Measurements from ENCODE around the gene CFAP74.

The CFAP74 gene

GRCh38 chr1:1907098-1907736 is 96.4 kb downstream of the CFAP74 start:
- Histone ChIP-seq H3K9me3 (ENCODE audit: control insufficient read depth, insufficient read depth, low read depth, low read length) (no peaks in the 10 kb centered on the region), H3K27ac (ENCODE audit: extremely low read depth, low read depth, low read length) (peak overlapping the region; percentile 82), H3K4me1 (ENCODE audit: control insufficient read depth, insufficient read depth, low read length) (no peaks in the 10 kb centered on the region; the same call in 1 of the 2 replicates), H3K4me3 (ENCODE audit: low read depth, low read length) (no peak overlapping the region), H3K36me3 (ENCODE audit: control insufficient read depth in 2 of 2, insufficient read depth in 1 of 2, low read length in 2 of 2) (no peaks in the 10 kb centered on the region)
- ChIA-PET CTCF (interaction anchor here (0.8 to 4.2 kb wide), 7 partner anchors 9 to 128 kb away, joined by 3 to 23 read pairs (median 8); no protein-coding TSS in a partner anchor), POLR2A (interaction anchor here (0.7 kb wide), 1 partner anchor 49 kb away, joined by 3 read pairs; no protein-coding TSS in a partner anchor)
- TF ChIP-seq ZNF837 (tag by site-specific recombination; IDR thresholded peaks at IDR 0.05) = 0 out of 2 replicates have a peak, but pooled peaks have one; percentile 52
- 0 out of 2 replicates have a peak, but pooled peaks have one; percentile 8 for TF ChIP-seq ZNF266 (tag by site-specific recombination; IDR thresholded peaks at IDR 0.05; ENCODE audit: low read depth)
- no peak for TF ChIP-seq ZNF175 (tag by site-specific recombination; IDR thresholded peaks at IDR 0.05)
- TF ChIP-seq KLF10 (tag by site-specific recombination; IDR thresholded peaks at IDR 0.05) = 0 out of 2 replicates have a peak, but pooled peaks have one; percentile 16
- TF ChIP-seq ZNF398 (tag by site-specific recombination; IDR thresholded peaks at IDR 0.05) = peak; percentile 73
- TF ChIP-seq ZNF223 (tag by site-specific recombination; IDR thresholded peaks at IDR 0.05) = peak; percentile 88
- peak; percentile 90 for TF ChIP-seq GLIS1 (tag by site-specific recombination; IDR thresholded peaks at IDR 0.05)
- peak; percentile 92 for TF ChIP-seq ZNF423 (tag by site-specific recombination; IDR thresholded peaks at IDR 0.05)
- no peak for TF ChIP-seq HOXA7 (CRISPR knock-in tag; IDR thresholded peaks at IDR 0.05; ENCODE audit: borderline replicate concordance)
- peak; percentile 34 for TF ChIP-seq SETDB1 (IDR thresholded peaks at IDR 0.05; ENCODE audit: insufficient read length, low read length)
- TF ChIP-seq ZBTB10 (tag by site-specific recombination; IDR thresholded peaks at IDR 0.05) = peak; percentile 72
- TF ChIP-seq KLF7 (tag by site-specific recombination; IDR thresholded peaks at IDR 0.05; ENCODE audit: borderline replicate concordance) = peak; percentile 70; the same call in 1 of the 2 replicates
- TF ChIP-seq ZBTB26 (tag by site-specific recombination; optimal IDR thresholded peaks at IDR 0.05) = peak; percentile 21
- peak; percentile 86 for TF ChIP-seq ZNF785 (tag by site-specific recombination; IDR thresholded peaks at IDR 0.05)
- 0 out of 2 replicates have a peak, but pooled peaks have one; percentile 36 for TF ChIP-seq BCL6B (tag by site-specific recombination; IDR thresholded peaks at IDR 0.05)
- no peak for TF ChIP-seq ZNF560 (tag by site-specific recombination; IDR thresholded peaks at IDR 0.05; ENCODE audit: borderline replicate concordance)
- peak; percentile 97 for TF ChIP-seq PATZ1 (tag by site-specific recombination; IDR thresholded peaks at IDR 0.05)
- TF ChIP-seq ZBTB20 (tag by site-specific recombination; IDR thresholded peaks at IDR 0.05) = peak; percentile 66
- TF ChIP-seq TRIM28 (IDR thresholded peaks at IDR 0.05; ENCODE audit: borderline replicate concordance, low read length) = no peak; the same call in none of the 2 replicates
- TF ChIP-seq REST (tag by site-specific recombination; IDR thresholded peaks at IDR 0.05) = peak; percentile 16; the same call in 1 of the 2 replicates
- TF ChIP-seq ZNF48 (tag by site-specific recombination; IDR thresholded peaks at IDR 0.05) = no peak
- TF ChIP-seq GLIS2 (tag by site-specific recombination; IDR thresholded peaks at IDR 0.05) = peak; percentile 92
- 0 out of 2 replicates have a peak, but pooled peaks have one; percentile 52 for TF ChIP-seq ZSCAN16 (tag by site-specific recombination; IDR thresholded peaks at IDR 0.05)
- TF ChIP-seq ZNF202 (tag by site-specific recombination; IDR thresholded peaks at IDR 0.05; ENCODE audit: borderline replicate concordance) = no peak
- peak; percentile 70 for TF ChIP-seq ZNF24 (tag by site-specific recombination; IDR thresholded peaks at IDR 0.05)
